Kasumi-1 (cell line): Measurements from ENCODE around the gene KCNQ1OT1.

Experiments
- DNase-seq, 2 experiments: peaks; one replicate each; lab custom pipeline; 2025; lab: John Stamatoyannopoulos, UW

Gene KCNQ1OT1

DNA sequence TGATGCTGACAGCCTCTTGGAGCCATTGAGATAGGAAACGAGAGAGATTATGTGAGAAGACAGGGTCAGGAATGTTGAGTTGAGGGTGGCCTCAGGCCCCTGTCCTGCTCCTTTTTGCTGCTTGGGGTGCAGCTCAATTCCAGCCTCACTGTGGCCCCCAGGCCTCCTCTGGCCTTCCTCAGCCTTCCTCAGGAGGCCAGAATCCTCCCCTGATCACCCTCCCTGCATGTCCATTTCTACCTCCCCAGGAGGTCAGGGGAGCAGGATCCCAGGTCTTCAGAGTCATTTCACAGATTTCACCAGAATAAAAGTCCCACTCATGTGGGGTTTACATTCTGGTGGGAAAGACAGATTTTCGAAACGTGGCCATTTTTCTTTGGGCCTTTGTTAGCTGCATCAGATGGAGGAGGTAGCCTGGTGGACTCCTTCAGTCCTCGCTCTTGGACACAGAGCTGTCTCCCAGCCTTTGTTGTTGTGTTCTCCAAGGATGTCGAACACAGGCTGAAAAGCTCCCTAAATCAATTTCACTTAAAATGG is 2.2 kb upstream of the KCNQ1OT1 start:
- DNase-seq: no peak

DNA sequence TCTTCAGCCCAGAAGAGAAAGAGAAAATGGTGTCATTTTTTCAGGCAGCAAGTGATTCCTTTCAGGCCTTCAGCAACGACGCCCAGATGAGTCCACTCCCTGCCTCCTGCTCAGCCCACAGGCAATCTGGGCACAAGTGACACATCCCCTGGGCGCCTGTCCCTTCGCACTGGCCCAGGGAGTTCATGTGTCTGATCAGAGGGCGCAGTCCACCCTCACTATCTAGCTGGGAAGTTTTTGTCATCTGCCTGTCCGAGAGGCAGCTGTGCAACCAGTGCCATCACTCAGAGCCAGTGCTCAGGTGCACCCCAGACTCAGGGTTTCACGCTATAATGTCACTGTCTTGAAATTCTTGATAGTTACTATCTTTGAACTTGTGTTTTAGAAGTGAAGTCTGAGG is 1.4 kb upstream of the KCNQ1OT1 start:
- no peak for DNase-seq

DNA sequence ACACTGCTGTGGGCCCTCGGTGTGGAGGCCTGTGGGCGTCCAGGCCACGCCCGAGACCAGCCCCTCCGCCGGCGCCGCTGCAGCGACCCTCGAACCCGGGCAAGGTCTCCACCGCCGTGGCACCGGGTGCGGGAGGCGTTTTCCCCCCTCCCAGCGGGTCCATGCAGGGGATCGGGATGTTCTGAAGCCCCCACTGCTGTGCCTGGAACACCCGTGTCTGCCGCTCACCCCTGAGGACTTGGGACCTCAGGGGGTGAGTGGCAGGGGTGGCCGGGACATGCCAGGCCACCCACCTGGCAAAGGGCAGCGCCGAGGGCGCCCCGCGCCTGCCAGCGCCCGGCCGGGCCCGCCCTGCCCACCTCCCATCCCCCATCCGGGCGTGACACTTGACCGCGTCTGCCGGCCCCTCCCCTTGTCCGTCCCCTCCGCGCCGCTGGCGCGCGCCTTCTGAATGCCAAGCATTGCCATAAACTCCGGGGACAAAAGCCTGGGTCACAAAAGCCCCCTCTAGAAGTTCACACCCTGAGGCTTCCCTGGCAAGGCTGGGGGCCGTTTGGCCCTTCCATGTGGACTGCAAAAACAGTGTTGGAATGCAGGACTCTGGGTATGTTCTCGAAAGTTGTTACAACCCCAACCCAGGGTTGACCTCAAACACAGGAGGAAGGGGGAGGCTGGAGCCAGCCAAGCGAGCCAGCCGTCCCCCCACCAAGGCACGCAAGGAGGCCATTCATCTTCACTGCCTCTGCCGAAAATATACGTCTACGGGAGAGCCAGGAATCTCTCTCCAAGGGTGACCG is 819 bp upstream of the KCNQ1OT1 start:
- peak; percentile 14 for DNase-seq

DNA sequence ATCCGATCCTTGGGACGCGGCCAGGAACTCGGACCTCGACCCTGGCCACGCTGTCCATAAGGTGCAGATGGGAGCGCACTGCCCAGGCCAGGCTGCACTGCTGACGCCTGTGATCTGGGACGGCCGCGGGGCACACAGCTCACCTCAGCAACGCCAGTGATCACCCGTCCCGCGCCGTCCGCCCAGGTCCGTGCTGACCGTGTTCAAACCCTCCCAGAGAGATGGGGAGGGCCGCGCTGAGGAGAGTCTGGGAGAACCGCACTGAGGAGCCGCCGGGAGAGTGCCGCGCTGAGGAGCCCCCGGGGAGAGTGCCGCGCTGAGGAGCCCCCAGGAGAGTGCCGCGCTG is 636 bp downstream of the KCNQ1OT1 start:
- no peak for DNase-seq

DNA sequence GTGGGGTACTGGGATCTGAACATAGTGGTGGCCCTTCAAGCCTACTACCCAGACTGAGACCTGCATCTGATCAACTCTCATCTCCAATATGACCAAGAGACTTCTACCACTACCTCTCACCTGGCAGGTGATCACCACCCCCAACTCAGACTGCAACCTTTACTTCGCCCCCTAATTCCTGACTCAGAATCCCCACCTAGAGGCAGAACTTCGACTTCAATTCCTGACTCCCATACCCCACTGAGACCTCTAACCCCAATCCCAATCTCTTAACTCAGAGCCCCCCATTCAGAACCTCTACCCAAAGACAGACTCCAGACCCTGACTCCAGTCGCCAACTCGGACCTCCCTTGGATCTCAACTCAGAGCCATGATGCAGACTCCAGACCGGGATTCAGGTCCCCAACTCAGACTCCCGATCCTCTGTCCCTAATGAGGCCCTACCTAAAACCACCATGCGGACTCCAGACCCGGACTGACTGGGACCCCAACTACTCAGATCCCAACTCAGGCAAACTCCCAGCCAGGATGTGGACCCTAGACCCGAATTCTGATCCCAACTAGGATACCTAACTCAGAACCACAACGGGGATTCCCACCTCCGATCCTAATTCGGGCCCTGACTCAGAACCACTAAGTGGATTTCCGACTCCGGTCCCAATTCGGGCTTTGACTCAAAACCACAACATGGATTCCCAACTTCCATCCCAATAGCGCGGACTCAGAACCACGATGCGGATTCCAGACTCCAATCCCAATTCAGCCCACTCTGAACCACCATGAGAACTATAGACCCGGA is 1.2 kb downstream of the KCNQ1OT1 start:
- DNase-seq: no peak

DNA sequence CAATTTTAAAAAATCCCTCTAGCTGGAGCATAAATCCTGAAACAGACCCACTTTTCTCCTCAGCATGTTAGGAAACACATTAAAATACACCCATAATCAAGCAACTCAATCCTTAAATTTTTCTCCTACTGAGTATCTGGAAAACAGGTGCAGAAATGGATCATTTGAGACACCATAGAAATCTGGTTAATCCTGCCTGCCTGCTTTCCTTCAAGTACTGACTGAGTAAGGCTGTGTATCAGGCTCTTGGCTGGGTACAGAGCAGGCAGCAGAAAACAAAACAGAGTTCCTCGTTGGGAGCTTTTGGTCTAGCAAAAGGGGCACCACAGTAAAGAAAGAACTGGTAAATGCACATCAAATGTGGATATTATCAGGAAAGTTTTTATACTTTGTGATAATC is 1.9 kb downstream of the KCNQ1OT1 start:
- no peak for DNase-seq

DNA sequence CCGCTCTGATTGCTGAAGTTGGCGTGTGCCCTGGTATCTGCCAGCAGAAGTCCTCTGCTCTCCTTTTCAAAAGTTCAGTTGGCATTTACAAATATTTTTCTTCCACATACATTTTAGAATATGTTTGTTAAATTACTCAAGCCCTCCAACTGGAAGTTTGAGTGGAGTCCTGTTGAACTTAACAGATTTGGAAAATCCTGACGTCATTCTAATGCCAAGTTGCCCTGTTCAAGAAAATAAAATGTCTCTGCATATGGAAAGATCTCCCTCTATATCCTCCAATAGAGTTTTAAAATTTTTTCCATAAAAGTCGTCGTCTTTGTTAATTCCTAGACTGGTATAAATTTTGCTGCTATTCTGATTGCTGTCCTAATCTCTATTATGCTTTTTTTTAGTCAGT is 3.3 kb downstream of the KCNQ1OT1 start:
- DNase-seq: no peak

DNA sequence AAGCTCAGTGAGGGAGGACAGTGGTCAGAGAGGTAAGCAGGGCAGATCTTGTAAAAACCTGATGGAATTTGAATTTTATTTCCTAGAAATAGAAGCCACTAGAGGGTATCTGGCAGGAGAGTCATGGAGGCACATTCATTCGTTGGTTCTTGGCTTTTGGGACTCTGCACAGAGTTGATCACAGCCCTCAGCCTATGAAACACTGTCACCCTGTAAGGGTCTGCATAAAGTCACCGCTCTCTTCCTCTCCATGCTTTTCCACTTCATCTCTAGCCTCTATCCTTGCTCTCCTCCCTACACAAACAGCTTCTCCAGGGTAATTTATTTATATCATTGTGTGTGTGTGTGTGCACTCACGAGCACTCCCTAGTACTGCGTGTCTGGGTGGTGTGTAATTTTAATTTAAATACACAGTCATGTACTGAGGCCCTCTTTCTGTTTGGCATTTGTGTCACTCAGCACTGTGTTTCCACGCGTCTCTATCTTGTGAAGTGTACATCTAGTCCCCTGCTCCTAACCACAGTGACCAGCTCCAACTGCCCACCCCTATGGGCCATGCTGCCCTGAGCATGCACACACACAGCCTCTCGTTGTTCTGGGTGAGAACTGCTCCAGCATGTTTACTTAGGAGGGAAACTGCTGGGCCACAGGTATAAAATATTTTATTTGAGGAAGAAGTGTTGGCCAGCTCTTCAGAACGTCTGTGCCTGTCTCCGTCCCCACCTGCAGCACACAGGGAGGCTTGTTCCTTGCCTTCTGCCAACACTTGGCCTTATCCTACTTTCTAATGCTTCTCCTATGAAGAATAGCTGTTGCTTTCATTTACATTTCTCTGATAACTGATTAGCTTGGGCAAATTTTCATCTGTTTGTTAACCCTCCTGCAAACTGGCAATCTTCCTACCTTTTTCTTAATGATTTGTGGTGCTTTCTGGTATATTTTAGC is 4.5 kb downstream of the KCNQ1OT1 start:
- DNase-seq: no peak

DNA sequence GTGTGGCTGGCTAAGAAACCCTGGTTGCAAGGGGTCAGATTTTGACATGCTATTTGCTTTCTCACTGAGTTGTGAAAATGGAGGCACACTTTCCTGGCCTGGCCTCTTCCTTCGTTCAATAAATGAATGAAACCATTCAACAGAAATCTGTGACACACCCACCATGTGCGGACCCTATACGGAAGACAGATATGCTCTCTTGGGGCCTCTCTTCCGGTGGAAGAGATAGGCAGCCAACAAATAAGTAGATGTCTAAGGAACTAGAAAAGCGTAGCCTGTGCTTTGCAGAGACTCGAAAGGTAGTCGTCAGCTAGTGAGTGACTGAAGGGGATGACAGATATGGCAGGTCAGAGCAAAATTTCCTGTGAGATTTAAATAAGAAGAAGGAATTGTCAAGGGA is 5.3 kb downstream of the KCNQ1OT1 start:
- no peak for DNase-seq

DNA sequence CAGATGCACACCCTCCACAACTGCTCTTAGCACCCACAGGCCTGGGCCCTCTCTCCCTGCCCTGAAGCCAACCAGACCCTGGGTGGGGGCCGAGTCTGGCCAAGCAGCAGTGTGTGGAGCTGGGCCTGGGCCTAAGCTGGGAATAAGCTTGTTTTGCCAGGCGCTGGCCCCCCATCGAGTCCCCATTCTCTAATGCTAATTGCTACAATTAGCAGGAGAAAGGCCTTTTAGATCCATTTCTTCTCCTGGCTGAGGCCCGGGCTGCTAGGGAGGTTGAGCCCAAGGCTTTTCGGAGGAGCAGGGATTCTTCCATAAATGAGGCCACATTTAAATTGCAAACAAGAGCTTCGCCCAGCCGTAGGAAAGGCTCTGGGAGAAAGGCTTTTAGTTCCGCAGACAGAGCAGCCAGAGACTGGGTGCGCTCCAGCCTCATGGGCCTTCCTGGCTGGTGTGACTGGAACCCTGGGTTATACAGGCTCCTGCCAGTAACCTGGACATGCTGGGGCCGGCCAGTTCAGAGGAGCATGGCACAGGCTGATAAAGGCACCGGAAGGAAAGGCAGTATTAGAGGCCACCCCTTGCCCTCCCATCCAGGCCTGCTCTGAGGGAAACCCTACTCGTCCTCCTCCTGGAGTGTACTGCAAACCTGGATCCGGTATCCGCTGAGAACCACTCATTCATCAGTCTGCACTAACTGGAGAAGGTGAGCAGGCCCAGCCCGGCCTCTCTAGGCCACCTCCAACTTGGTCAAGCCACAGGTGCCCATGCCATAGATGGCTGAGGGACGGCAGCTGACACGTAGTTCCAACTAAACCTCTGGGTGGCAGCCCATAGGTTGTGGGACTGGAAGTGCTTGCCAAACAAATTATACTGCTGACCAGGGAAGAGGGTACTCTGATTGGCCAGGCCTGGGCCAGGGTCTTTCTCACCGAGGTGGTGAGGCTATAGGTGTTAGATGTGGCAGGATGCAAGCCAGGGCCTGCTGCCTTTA is 6.2 kb downstream of the KCNQ1OT1 start:
- no peak for DNase-seq

DNA sequence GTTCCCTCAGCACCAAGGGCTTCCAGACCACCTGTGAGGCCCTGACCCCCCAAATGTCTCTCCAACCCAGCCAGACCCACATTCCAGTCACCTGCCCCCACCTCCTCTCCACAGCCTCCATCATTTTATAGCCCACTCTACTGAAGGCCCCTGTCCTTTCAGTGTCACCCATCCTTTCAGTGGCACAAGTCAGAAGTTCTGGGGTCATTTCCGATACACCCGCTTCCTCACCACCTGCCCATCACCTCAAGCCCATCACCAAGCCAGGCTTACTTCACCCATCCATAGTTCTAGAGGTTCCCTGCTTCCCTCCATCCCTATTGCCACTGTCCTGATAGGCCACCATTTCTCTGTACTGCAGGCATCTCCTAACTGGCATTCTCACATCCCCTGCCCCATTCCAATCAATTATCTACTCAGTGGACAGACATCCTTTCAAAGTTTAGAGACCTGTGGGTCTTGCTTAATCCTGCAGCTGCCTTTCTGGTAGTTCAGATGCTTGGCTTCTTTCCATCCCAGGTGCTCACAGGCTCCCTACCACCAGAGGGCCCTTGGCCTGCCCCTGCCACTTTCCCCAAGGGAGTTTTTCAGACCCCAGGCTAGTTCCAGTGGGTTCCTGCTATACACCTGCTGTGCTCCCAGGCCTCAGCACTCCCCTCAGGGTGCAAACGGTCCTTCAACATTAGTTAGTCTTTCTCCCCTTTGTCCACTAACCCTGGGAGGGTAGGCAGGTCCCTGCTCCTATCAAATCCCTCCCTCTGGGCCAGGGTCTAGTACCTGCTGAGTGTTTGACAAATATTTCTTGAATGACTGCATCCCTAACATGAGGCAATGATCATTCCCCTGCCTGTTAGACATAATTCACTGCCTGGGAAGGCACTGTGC is 7.6 kb downstream of the KCNQ1OT1 start:
- no peak for DNase-seq

DNA sequence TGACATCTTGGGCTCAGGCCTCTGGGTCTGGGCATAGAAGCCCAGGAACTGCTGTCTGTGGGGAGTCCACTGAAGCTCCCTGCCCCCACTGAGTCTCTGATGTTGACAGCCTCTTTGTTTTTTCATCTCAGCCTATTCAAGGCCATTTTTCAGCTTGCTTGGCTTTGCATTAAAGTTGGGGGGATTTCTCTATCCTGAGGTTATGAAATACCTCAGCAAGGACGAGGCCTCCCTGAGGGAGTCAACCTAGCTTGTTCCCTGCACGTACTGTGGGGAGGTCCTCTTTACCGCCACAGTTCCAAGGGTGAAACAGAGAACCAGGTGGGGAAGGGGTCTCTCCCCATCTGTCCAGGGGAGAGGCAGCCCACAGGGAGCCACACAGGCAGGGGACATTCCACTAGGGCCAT is 8.4 kb downstream of the KCNQ1OT1 start:
- no peak for DNase-seq

DNA sequence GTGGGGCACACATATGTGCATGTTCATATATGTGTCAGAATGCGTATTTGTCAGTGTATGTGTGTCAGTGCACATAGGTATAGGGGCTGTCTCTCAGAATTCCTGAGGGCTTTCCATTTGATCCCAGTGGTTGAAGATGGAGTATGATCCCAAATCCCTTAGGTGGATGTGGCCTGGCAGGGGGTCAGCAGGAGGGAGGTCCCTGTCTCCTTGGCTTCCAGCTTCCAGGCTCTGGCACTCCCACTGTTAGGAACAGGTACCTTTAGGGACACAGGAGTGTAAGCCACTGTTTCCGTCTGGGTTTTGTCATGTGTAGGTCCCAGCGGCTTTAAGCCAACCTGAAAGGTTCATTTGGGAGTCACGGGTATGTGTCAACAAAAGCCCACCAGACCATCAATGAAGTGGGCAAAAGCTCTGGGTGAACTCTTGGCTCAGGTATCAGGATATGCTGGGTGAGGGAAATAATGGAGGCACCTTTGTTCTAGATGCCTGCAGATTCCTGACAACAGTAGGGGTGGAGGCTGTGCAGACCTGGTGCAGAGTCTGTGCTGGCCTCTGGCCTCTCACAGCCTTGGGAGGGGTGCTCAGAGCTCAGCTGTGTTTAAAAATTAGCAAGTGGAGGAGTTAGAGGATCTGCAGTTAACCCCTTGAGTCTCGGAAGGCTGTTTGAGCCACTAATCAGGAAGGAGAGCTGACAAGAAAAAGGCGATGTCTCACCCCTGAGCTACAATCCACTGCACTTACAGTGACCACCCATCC is 9.0 kb downstream of the KCNQ1OT1 start:
- DNase-seq: no peak

DNA sequence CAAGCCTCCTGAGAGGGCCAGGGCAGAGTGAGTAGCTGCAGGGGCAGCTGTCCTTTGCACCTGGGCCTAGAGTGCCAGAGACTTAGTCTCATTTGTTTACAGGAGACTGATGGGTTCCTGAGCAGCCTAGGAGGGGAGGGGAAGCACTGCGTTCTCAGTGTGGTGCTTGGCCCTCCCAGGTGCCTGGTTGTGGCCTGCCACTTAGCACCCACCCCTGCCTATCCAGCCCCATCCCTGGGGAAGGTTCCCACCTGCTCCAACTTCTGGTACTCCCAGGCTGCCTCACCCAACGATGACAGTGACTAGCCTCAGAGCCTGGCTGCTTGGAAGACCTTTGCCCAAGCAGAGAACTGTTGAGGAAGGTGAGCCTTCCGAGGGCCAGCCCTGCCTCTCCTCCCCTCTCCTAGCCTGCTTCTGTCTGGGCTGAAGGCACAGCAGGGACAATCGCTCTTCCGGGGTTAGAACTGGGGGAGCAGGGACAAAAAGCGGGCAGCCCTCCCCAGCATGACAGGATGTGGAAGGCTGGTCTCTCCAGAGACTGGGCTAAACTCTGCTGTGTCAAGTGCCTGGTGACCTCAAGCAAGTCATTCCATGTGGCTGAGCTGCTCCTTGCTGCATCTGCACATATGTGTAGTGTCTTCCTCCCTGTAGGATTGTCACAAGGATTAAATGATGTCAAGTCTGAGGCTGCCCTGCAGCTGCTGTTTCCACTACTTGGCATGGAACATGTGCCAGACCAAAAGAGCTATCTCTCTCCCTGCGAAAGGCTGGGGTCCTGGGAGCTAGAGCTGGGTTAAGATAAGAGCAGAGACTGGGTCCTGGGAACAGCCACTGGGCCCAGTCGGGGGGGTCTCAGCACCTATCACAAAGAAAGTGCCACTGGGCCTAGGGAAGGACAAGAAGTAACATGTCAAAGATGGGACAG is 9.9 kb downstream of the KCNQ1OT1 start:
- DNase-seq: no peak

DNA sequence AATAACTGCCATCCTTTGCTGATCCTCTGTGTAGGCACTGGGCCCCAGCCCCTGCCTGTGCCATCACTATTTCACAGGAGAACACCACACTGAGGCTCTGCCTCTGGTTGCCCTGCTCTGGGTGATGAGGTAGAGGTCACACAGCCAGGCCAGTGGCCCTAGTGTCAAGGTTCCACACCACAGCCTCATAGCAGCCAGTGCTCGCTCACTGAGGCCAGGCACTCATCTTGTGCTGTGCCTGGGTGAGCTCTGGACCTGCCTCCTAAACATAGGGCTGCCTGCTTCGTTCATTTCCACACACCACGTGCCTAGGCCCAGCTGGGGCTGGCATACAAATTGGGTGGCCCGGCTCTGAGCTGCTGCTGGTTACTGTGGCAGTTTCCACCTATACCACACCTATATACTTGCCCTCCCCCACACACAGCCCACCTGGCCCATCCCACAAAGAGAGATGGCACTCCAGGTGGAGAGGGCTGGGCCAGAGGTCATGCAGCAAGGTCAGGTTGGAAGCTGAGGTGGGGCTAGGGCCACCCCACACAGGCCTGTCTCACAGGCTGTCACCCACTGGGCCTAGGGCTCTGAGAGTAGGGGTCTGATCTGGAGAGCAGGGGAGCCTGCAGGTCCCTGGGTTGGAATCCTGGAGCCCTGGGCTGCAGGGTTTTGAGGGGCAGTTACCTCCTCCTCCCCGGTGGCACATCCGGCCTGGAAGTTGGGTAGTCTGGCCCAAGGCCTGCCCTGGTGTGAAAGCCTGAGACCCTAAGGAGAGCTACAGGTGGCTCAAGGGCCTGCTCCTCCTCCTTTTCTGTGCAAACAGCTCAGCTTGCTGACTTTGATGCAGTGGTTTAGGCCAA is 11.2 kb downstream of the KCNQ1OT1 start:
- DNase-seq: no peak

DNA sequence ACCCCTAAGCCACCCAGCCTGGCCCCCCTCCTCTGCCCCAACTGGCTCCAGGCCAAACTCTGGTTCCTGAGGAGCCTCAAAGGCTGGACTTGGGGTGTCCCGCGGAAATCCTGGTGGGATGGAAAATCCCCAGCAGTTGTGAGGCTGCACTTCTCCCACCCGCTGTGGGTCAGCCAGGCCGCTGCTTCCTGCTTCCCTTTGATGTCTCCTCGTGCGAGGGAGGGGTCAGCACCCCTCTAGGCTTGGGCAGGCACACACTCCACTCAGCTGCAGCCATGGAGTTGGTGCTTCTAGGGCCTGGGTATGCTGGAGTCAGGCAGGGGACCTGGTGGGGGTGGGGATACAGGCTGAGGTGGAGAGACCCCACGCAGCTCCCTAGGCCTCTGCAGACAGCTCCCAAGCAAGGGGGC is 12.0 kb downstream of the KCNQ1OT1 start:
- no peak for DNase-seq

DNA sequence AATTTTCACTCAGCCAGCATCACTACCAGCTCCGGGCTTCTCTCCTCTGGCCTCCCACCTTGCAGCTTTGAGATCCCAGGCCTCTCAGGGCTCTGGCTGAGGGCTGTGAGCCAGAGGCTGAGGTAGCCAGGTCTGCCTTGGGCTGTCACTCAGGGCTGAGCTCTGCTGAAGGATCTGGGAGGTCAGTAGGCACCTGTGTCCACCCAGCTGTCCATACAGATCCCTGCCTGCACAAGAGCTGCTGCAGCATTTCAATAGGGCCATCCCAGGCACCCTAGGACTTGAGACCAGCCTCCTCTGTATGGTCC is 12.6 kb downstream of the KCNQ1OT1 start:
- DNase-seq: no peak
